SK-N-SH (cell line): ENCODE results near the gene CCDC13. TPM values are rescaled to one million over a fixed set of nuclear protein-coding genes. Genes with fewer than 3 reads are reported as not detected.
"Not testable (repeated sequence)": the region's sequence is repeated elsewhere in the genome, so short reads cannot be mapped to it uniquely, and the experiment has no call there.

Experiments used
- CTCF ChIA-PET: fragments of 300-600, 350-600 bp; formaldehyde crosslinking; extraction: SDS; loops from one replicate; lab custom pipeline; 2021; lab: Yijun Ruan, JAX
- POLR2A ChIA-PET: fragments of 350-600 bp; sonication (Branson Sonifier 250); formaldehyde crosslinking; extraction: SDS; loops from one replicate; lab custom pipeline; 2020; ENCODE audit warnings: antibody characterized with exemption, inconsistent platforms; lab: Yijun Ruan, JAX
- DNase-seq: peaks from one replicate; pipeline ENCODE4 v3.0.0; 2012
- H2AFZ ChIP-seq: fragments of 200-600 bp; sonication (generic); 2 replicates; pipeline ENCODE4 v1.8.1; 2016; ENCODE audit warnings: antibody characterized with exemption, mild to moderate bottlenecking, low read depth
- H3F3A ChIP-seq: fragments of 200-600 bp; sonication (generic); replicated peaks from 2 replicates; pipeline ENCODE3; 2016; ENCODE audit warnings: antibody characterized with exemption, mild to moderate bottlenecking; ENCODE audit not compliant: insufficient read depth
- H3K27ac ChIP-seq, 2 experiments: fragments of 200-500 bp in 1 of 2; fragments of 200-600 bp in 1 of 2; sonication (Bioruptor generic) in 1 of 2; sonication (generic), shearing (Covaris generic) in 1 of 2; 2 replicates each; pipeline versions ENCODE4 v1.5.1 to v1.6.1; 2014 to 2016; ENCODE audit warnings: low read depth in 2 of 2, inconsistent platforms in 1 of 2, low read length in 1 of 2, mild to moderate bottlenecking in 1 of 2, mixed read lengths in 1 of 2
- H3K27me3 ChIP-seq: fragments of 200-600 bp; sonication (generic), shearing (Covaris generic); 2 replicates; pipeline ENCODE4 v1.6.1; 2016; ENCODE audit warnings: mixed run types; ENCODE audit not compliant: insufficient read depth
- H3K36me3 ChIP-seq, 2 experiments: fragments of 200-500 bp in 1 of 2; fragments of 200-600 bp in 1 of 2; sonication (Bioruptor generic) in 1 of 2; sonication (generic) in 1 of 2; replicated peaks in 1 of 2; 2 replicates each; pipeline versions ENCODE3 to v1.5.1; 2014 to 2016; ENCODE audit warnings: low read length in 1 of 2, mild to moderate bottlenecking in 1 of 2; ENCODE audit not compliant: insufficient read depth in 2 of 2, control insufficient read depth in 1 of 2
- H3K4me1 ChIP-seq, 2 experiments: fragments of 200-500 bp in 1 of 2; fragments of 200-600 bp in 1 of 2; sonication (Bioruptor generic) in 1 of 2; sonication (generic), shearing (Covaris generic) in 1 of 2; 2 replicates each; pipeline versions ENCODE4 v1.5.1 to v1.6.1; 2014 to 2016; ENCODE audit warnings: low read depth in 1 of 2, low read length in 1 of 2, mixed run types in 1 of 2; ENCODE audit not compliant: insufficient read depth in 2 of 2, control insufficient read depth in 1 of 2
- H3K4me2 ChIP-seq: fragments of 200-600 bp; sonication (generic), shearing (Covaris generic); 2 replicates; pipeline ENCODE4 v1.6.1; 2017; ENCODE audit warnings: mixed run types
- H3K4me3 ChIP-seq, 2 experiments: fragments of 200-500 bp in 1 of 2; fragments of 200-600 bp in 1 of 2; sonication (Bioruptor generic) in 1 of 2; sonication (generic), shearing (Covaris generic) in 1 of 2; 2 replicates each; pipeline versions ENCODE4 v1.5.1 to v1.8.1; 2014 to 2016; ENCODE audit warnings: low read depth in 2 of 2, inconsistent platforms in 1 of 2, low read length in 1 of 2, mild to moderate bottlenecking in 1 of 2, mixed read lengths in 1 of 2, moderate library complexity in 1 of 2
- H3K79me2 ChIP-seq: fragments of 200-600 bp; sonication (generic); 2 replicates; pipeline ENCODE4 v1.8.1; 2017; ENCODE audit warnings: mild to moderate bottlenecking; ENCODE audit not compliant: insufficient read depth
- H3K9ac ChIP-seq: fragments of 200-600 bp; sonication (generic); 2 replicates; pipeline ENCODE4 v1.6.1; 2017; ENCODE audit warnings: mixed run types
- H3K9me2 ChIP-seq: fragments of 200-600 bp; sonication (generic); 2 replicates; pipeline ENCODE4 v1.6.1; 2017; ENCODE audit warnings: mixed run types
- H3K9me3 ChIP-seq: fragments of 200-600 bp; sonication (generic); 2 replicates; pipeline ENCODE4 v1.6.1; 2017; ENCODE audit warnings: mixed run types, mild to moderate bottlenecking, moderate library complexity
- H4K20me1 ChIP-seq: fragments of 200-600 bp; sonication (generic); 2 replicates; pipeline ENCODE4 v1.6.1; 2017; ENCODE audit warnings: mild to moderate bottlenecking, mixed run types; ENCODE audit not compliant: insufficient read depth
- FOXM1 ChIP-seq: IDR thresholded peaks from 2 replicates; pipeline ENCODE4 v1.4.0; 2012; ENCODE audit warnings: low read depth, mild to moderate bottlenecking
- GATA2 ChIP-seq: sonication (generic); formaldehyde crosslinking; IDR thresholded peaks from 2 replicates; pipeline ENCODE4 v1.5.0; 2020; ENCODE audit warnings: mild to moderate bottlenecking, missing genetic modification reagents
- MEF2A ChIP-seq: IDR thresholded peaks from 2 replicates; pipeline ENCODE4 v1.4.0; 2012; ENCODE audit warnings: low read depth, borderline replicate concordance
- POLR2AphosphoS5 ChIP-seq: IDR thresholded peaks from 2 replicates; pipeline ENCODE4 v1.6.1; 2012; ENCODE audit warnings: low read depth, low read length
- RAD21 ChIP-seq: IDR thresholded peaks from 2 replicates; pipeline ENCODE4 v1.6.1; 2012; ENCODE audit warnings: mild to moderate bottlenecking, low read length
- SIN3A ChIP-seq: IDR thresholded peaks from 2 replicates; pipeline ENCODE4 v1.6.1; 2012; ENCODE audit warnings: low read depth, mild to moderate bottlenecking, low read length, moderate library complexity, borderline replicate concordance
- SMC3 ChIP-seq: IDR thresholded peaks from 2 replicates; pipeline ENCODE4 v1.6.1; 2012; ENCODE audit warnings: low read depth, low read length, improper control_type of control experiment
- TEAD4 ChIP-seq: IDR thresholded peaks from 2 replicates; pipeline ENCODE4 v1.4.0; 2012; ENCODE audit warnings: mild to moderate bottlenecking, borderline replicate concordance; ENCODE audit not compliant: insufficient read depth
- WGBS: methylation state at CpG from one replicate; pipeline ENCODE4 v1.1.6; 2017; ENCODE audit warnings: low lambda C conversion rate; 5-methylcytosine and 5-hydroxymethylcytosine counted together
- polyA plus RNA-seq, 3 experiments: library from polyadenylated mRNA; depleted of rRNA; stranded (reverse); fragments of >200 nt; gene quantifications; 2 replicates each; pipeline ENCODE4 v1.2.3, GENCODE V29; 2012

CCDC13 gene
- polyA plus RNA-seq, 1 of the 3 experiments (the other 2 are of a cell fraction), result 0.66 TPM

GRCh38 chr3:42814246-42814645, 41.2 kb upstream of the CCDC13 start:
- Histone ChIP-seq H4K20me1 (no peaks in the 10 kb centered on the region), H3K36me3 (no peaks in the 10 kb centered on the region), H3K27ac (no peak overlapping the region), H3K4me2 (no peak overlapping the region), H2AFZ (no peak overlapping the region), H3K9me2 (no peaks in the 10 kb centered on the region), H3K9ac (no peak overlapping the region), H3K79me2 (no peaks in the 10 kb centered on the region), H3K27me3 (no peaks in the 10 kb centered on the region), H3K9me3 (no peaks in the 10 kb centered on the region), H3K4me1 (peaks cover 0 to 1% of the 10 kb centered on the region in 2 experiments; a peak in 1 of 4 replicates), H3F3A (no peaks in the 10 kb centered on the region), H3K4me3 (no peak overlapping the region)
- no peak for DNase-seq
- TF ChIP-seq GATA2 (CRISPR knock-in tag), result no peak
- TF ChIP-seq SMC3, result no peak
- no peak for TF ChIP-seq POLR2AphosphoS5
- TF ChIP-seq SIN3A, result no peak
- no peak for TF ChIP-seq RAD21
- no peak for TF ChIP-seq TEAD4
- no peak for TF ChIP-seq MEF2A
- TF ChIP-seq FOXM1, result no peak
- ChIA-PET CTCF (interaction anchor here (0.6 to 4.4 kb wide), 3 partner anchors 17 to 34 kb away, joined by 4 to 17 read pairs (median 4); no protein-coding TSS in a partner anchor), POLR2A (no interaction called here)
- WGBS, result 81% methylated on average over 5 of the region's 5 CpGs

DNA sequence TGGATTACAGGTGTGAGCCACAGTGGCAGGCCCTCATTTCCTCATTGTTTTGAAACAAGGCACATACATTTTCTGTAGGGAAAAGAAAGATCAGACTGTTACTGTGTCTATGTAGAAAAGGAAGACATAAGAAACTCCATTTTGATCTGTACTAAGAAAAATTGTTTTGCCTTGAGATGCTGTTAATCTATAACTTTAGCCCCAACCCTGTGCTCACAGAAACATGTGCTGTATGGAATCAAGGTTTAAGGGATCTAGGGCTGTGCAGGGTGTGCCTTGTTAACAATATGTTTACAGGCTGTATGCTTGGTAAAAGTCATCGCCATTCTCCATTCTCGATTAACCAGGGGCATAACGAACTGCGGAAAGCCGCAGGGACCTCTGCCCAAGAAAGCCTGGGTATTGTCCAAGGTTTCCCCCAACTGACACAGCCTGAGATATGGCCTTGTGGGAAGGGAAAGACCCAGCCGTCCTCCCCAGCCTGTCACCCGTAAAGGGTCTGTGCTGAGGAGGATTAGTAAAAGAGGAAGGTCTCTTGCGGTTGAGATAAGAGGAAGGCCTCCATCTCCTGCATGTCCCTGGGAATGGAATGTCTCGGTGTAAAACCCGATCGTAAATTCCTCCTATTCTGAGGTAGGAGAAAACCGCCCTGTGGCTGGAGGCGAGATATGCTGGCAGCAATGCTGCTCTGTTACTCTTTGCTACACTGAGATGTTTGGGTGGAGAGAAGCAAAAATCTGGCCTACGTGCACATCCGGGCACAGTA, 38.2 kb upstream of the CCDC13 start:
- CTCF ChIA-PET, POLR2A ChIA-PET, H3K36me3 ChIP-seq, H3K9me3 ChIP-seq, H3K9me2 ChIP-seq, H4K20me1 ChIP-seq, H3K9ac ChIP-seq, DNase-seq, H3K4me1 ChIP-seq, H3K4me2 ChIP-seq, H3K27me3 ChIP-seq, H3K79me2 ChIP-seq, H2AFZ ChIP-seq, H3F3A ChIP-seq, H3K27ac ChIP-seq, H3K4me3 ChIP-seq: not testable (repeated sequence)
- WGBS, result 89% methylated on average over 15 of the region's 15 CpGs

DNA sequence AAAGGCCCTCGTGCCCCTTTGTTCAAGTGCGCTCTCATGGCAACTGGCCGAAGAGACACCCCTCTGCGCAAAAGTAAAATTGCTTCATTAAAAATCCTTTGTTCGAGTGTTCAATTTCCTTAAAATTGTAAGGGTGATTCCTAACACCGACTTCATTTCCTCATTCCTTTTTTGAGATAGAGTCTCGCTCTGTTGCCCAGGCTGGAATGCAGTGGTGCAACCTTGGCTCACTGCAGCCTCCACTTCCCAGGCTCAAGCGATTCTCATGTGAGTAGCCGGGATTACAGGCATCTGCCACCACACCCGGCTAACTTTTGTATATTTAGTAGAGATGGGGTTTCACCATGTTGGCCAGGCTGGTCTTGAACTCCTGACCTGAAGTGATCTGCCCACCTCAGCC, 37.7 kb upstream of the CCDC13 start:
- H3K4me3 ChIP-seq, H4K20me1 ChIP-seq, H3K4me2 ChIP-seq, H3K36me3 ChIP-seq, POLR2A ChIA-PET, H3K27me3 ChIP-seq, H3F3A ChIP-seq, H3K9me3 ChIP-seq, H3K27ac ChIP-seq, H3K9me2 ChIP-seq, H3K79me2 ChIP-seq, DNase-seq, H2AFZ ChIP-seq, H3K4me1 ChIP-seq, H3K9ac ChIP-seq: not testable (repeated sequence)
- 86% methylated on average over 10 of the region's 10 CpGs for WGBS
- CTCF ChIA-PET, result interaction anchor here (1.0 kb wide), 1 partner anchor 9 kb away, joined by 3 read pairs; no protein-coding TSS in a partner anchor
